Neural crest cell (in vitro differentiated cells): ENCODE data around the gene MRGPRG. TPM values are rescaled to one million over a fixed set of nuclear protein-coding genes. Genes with fewer than 3 reads are reported as not detected.

Experiments used
- DNase-seq: peaks from one replicate; pipeline ENCODE4 v3.0.0; 2021; ENCODE audit warnings: low read depth, mixed read lengths, low spot score
- H3K27ac Mint-ChIP-seq: one replicate; pipeline ENCODE4 v1.8.0; 2021; ENCODE audit warnings: mild to moderate bottlenecking, mixed read lengths; ENCODE audit not compliant: unreplicated experiment
- H3K27me3 Mint-ChIP-seq: 2 replicates; pipeline ENCODE4 v1.8.0; 2021; ENCODE audit warnings: low read depth, mild to moderate bottlenecking, mixed read lengths
- H3K36me3 Mint-ChIP-seq: 2 replicates; pipeline ENCODE4 v1.8.0; 2021; ENCODE audit warnings: low read depth, mild to moderate bottlenecking, mixed read lengths
- H3K4me1 Mint-ChIP-seq: 2 replicates; pipeline ENCODE4 v1.8.0; 2021; ENCODE audit warnings: mixed read lengths
- H3K4me3 Mint-ChIP-seq: one replicate; pipeline ENCODE4 v1.8.0; 2021; ENCODE audit warnings: mild to moderate bottlenecking, mixed read lengths
- H3K9me3 Mint-ChIP-seq: 2 replicates; pipeline ENCODE4 v1.8.0; 2021; ENCODE audit warnings: mixed read lengths
- total RNA-seq: library from RNA; stranded (reverse); gene quantifications from 2 replicates; pipeline ENCODE4 v1.2.1, GENCODE V29; 2021
- TF ChIP-seq, protein P1 (sequence below): fragments of 200-600 bp; sonication (generic); conservative IDR thresholded peaks from 2 replicates; pipeline ENCODE4 v1.5.0; 2021; ENCODE audit warnings: antibody characterized with exemption, mild to moderate bottlenecking

MRGPRG gene
- total RNA-seq, 1 donor from 2014 or later = not detected

DNA sequence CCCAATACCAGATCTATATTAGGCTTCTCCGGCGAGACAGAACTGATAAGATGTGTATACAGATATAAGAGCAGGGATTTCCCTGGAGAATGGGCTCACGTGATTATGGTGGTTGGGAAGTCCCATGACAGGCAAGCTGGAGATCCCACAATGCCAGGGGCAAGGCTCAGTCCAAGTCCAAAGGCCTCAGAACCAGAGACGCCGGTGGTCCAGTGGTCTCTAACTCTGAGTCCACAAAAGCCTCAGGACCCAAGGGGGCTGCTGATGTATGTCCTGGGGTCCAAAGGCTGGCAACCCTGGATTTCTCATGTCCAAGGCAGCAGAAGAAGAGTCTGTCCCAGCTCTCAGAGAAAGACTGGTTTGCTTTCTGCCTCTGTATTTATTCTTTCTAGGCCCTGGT, 37.7 kb downstream of the MRGPRG start:
- peaks cover 9% of the 10 kb centered on the region for H3K9me3 Mint-ChIP-seq
- no peak overlapping the region for H3K4me3 Mint-ChIP-seq
- peaks cover 3% of the 10 kb centered on the region for H3K27me3 Mint-ChIP-seq
- H3K36me3 Mint-ChIP-seq = peaks cover 1% of the 10 kb centered on the region
- TF ChIP-seq, protein P1, sequence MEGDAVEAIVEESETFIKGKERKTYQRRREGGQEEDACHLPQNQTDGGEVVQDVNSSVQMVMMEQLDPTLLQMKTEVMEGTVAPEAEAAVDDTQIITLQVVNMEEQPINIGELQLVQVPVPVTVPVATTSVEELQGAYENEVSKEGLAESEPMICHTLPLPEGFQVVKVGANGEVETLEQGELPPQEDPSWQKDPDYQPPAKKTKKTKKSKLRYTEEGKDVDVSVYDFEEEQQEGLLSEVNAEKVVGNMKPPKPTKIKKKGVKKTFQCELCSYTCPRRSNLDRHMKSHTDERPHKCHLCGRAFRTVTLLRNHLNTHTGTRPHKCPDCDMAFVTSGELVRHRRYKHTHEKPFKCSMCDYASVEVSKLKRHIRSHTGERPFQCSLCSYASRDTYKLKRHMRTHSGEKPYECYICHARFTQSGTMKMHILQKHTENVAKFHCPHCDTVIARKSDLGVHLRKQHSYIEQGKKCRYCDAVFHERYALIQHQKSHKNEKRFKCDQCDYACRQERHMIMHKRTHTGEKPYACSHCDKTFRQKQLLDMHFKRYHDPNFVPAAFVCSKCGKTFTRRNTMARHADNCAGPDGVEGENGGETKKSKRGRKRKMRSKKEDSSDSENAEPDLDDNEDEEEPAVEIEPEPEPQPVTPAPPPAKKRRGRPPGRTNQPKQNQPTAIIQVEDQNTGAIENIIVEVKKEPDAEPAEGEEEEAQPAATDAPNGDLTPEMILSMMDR = no peak
- H3K27ac Mint-ChIP-seq = no peak overlapping the region
- no peaks in the 10 kb centered on the region for H3K4me1 Mint-ChIP-seq
- no peak for DNase-seq

- TF ChIP-seq, protein P1 = no peak
- Mint-ChIP-seq H3K27ac (no peak overlapping the region), H3K9me3 (peaks cover 15% of the 10 kb centered on the region), H3K36me3 (peaks cover 7% of the 10 kb centered on the region), H3K27me3 (peaks cover 3% of the 10 kb centered on the region), H3K4me1 (no peaks in the 10 kb centered on the region), H3K4me3 (no peak overlapping the region)
- no peak for DNase-seq
Observed at GRCh38 chr11:3178349-3178748, 40.3 kb downstream of the MRGPRG start.

DNA sequence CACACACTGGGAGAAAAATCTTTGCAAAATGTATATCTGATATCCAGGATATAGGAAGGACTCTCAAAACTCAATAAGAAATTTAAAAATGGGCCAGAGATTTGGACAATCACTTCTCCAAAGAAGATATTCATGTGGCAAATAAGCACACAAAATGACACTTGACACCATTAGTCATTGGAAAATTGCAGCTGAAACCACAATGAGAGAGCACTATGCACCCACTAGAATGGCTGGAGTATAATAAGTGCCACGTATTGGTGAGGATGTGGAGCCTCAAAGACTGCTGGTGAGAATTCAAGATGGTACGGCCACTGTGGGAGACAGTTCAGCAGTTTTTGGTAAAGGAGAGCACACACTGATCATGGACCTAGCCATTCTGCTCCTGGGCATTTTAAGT, 40.7 kb downstream of the MRGPRG start:
- TF ChIP-seq, protein P1 = no peak
- H3K36me3 Mint-ChIP-seq = peaks cover 7% of the 10 kb centered on the region
- H3K9me3 Mint-ChIP-seq = peaks cover 15% of the 10 kb centered on the region
- H3K4me1 Mint-ChIP-seq = no peaks in the 10 kb centered on the region
- H3K4me3 Mint-ChIP-seq = no peak overlapping the region
- no peak overlapping the region for H3K27ac Mint-ChIP-seq
- DNase-seq = no peak
- peaks cover 3% of the 10 kb centered on the region for H3K27me3 Mint-ChIP-seq

GRCh38 chr11:3176487-3176886, 42.1 kb downstream of the MRGPRG start:
- Mint-ChIP-seq H3K27ac (no peak overlapping the region), H3K4me3 (no peak overlapping the region), H3K27me3 (peaks cover 6% of the 10 kb centered on the region), H3K36me3 (peaks cover 7% of the 10 kb centered on the region), H3K9me3 (peaks cover 15% of the 10 kb centered on the region), H3K4me1 (no peaks in the 10 kb centered on the region)
- DNase-seq = no peak
- TF ChIP-seq, protein P1 = no peak

DNA sequence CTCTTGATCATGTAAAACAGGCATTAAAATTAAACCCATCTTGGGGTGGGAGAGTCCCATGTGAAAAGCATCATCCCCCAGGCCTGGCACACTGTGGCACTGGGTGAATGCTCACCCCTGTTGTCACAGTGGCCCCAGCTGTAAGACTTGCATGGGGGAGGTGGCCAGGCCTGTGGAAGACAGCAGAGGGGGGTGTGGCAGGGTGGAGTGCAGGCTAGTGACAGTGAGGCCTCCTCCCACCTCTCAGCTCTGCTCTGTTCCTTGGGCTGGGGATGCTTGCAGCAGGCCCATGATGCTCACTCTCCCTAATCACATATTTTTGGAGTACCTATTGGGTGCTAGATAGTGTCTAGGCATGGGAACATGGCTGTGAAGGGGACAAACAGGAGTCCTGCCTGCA, 43.4 kb downstream of the MRGPRG start:
- H3K36me3 Mint-ChIP-seq = peaks cover 7% of the 10 kb centered on the region
- TF ChIP-seq, protein P1 = no peak
- no peak for DNase-seq
- no peak overlapping the region for H3K27ac Mint-ChIP-seq
- H3K4me1 Mint-ChIP-seq = no peaks in the 10 kb centered on the region
- peaks cover 7% of the 10 kb centered on the region for H3K27me3 Mint-ChIP-seq
- H3K9me3 Mint-ChIP-seq = peaks cover 15% of the 10 kb centered on the region
- no peak overlapping the region for H3K4me3 Mint-ChIP-seq

DNA sequence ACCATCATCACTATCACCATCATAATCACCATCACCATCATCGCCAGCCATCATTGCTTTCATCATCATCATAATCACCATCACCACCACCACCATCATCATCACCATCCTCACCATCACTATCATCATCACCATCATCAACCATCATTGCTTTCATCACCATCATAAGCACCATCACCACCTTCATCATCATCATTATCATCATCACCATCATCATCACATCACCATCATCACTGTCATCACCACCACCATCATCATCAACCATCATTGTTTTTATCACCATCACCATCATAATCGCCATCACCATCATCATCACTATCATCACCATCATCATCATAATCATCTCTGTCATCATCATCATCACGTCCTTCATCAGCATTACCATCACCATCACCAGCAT, 44.2 kb downstream of the MRGPRG start:
- peaks cover 13% of the 10 kb centered on the region for H3K27me3 Mint-ChIP-seq
- H3K27ac Mint-ChIP-seq = no peak overlapping the region
- no peak overlapping the region for H3K4me3 Mint-ChIP-seq
- TF ChIP-seq, protein P1 = no peak
- DNase-seq = no peak
- peaks cover 15% of the 10 kb centered on the region for H3K9me3 Mint-ChIP-seq
- peaks cover 7% of the 10 kb centered on the region for H3K36me3 Mint-ChIP-seq
- H3K4me1 Mint-ChIP-seq = peaks cover 5% of the 10 kb centered on the region
